AML-193 (cell line): ENCODE data around the gene DMAP1.

Source experiments
- DNase-seq, 2 experiments: peaks; one replicate each; lab custom pipeline; 2025; lab: John Stamatoyannopoulos, UW

DMAP1 gene

GRCh38 chr1:44228218-44228617 is 14.9 kb downstream of the DMAP1 start:
- DNase-seq: no peak

DNA sequence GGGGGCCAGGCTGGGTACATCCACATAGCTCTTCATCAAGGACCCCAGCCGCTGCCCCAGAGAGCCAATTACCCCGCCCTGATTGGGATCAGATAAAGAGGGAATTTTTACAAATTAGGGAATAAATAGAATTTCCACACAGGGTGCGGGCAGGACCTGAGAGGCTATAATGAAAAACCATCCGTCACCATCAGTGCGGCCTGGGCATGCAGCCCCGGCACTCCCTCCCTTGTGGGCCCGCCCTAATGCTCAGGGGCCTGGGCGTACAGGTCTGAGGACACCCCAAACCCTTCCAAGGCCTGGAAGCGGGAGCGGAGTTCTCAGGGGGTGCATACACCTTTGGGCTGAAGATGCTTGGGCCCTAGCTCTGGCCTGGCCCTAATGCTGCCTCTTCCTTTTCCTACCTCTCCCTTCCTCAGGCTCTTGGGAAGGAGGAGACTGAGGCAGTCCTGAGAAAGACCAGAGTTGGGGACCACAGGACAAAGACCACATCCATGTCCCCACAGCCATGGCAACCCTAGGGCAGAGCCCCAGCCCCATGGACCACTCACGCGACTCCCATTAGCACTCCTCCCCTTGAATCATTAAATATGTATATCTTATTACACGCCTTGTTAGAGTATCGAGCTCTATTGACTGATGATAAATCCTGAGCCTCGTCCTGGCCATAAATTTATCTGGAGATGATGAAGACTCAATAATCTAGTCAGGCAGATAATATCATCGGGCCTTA is 16.3 kb downstream of the DMAP1 start:
- no peak for DNase-seq

- no peak for DNase-seq
Observed at GRCh38 chr1:44230796-44231195, 17.5 kb downstream of the DMAP1 start.

GRCh38 chr1:44233593-44233992 is 20.3 kb downstream of the DMAP1 start:
- no peak for DNase-seq

- no peak for DNase-seq
Observed at GRCh38 chr1:44235808-44236207, 22.5 kb downstream of the DMAP1 start.

DNA sequence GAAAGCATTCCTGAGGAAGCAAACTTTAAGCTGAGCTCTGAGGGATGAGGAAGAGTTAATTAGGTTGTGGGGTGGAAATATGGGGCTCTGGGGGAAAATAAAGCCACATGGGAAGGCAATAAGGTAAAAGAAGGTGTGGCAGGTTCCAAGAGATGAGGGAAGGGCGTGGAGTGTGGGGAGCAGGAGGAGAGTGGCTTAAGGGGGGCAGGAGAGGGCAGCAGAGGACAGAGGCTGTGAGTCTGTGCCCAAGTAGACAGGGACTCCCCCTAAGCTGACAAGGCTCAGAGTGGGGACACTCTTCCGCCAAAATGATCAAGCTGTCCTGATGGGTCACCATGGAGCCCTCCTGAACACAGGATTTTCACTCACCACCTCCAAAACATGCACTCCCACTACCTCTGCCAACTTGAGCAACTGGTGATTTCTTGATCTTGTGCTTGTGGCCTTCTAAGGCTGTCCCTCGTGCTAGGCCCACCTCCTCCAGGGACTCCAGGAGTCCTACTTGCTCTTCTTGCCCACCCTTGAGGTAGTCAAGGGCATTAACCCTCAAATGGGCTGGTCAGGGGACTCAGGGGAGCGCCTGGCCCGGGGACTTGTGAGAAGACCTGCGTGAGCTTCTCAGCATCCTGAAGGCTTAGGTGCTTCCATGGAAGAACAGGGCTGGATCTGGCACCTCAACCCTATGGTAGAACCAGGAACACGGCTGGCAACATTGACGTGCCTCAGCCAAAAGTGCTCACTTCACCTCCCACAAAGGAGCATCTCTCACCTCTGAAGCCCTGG is 23.4 kb downstream of the DMAP1 start:
- no peak for DNase-seq

DNA sequence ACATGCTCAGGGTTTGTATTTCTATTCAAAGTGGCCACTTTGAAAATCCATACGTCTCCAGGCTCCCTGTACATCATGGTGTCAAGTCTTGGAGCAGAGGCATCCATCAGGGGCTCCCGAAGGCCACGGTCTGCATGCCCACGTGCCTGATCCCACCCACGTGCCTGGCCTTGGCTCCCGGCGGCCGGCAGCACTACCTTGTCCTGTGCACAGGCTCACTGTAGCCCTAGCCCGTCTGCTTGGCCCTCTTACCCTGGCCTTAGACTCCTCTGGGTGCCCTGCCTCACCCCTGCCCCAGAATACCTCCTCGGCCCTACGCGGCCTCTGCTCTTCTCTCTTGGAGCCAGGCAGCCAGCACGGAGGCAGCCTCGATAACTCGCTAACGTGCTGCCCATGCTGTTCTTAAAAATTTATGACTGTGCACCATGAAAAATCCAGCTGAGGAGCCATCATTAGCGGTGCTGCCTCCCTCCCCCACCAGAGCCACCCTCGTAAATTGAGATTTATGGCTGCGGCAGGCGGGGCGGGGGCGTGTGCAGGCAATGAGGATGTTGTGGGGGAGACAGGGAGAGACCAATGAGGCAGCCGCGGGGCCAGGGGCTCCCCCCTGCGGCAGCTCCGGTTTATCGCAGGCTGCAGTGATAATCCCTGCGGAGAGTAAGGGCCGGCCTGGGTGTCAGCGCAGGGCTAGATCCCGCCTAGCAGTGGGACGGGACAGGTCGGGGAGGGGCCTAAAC is 24.6 kb downstream of the DMAP1 start:
- DNase-seq: no peak

GRCh38 chr1:44238660-44239059 is 25.4 kb downstream of the DMAP1 start:
- DNase-seq: no peak

DNA sequence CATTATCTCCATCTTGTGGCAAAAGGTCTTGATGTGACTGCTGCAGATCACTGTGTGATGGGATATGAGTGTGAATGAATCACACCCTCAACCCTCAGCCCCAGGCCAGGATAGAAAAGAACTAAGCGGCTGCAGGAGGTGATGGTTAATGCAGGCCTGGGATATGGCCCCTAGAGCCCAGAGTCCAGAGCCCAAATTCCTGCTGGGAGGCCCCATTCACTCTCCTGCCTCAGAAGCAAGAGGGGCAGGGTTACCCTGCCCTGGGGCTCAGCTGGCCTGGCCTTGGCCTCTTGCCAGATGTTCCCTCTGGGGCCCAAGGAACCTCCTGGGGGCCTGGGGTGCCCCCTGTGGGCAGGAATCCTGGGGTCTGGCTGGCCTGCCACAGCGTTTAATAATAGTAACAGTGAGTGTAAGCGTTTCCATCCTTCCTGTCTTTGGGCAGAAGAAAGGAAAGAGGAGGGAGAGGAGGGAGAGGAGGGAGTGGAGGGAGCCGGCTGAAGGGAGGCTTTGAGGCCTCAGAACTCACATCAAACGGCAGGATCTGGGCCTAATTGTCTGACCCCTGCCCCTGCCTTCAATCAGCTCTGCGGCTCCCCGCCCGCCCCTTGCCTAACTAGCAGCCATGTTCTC is 26.2 kb downstream of the DMAP1 start:
- no peak for DNase-seq

DNA sequence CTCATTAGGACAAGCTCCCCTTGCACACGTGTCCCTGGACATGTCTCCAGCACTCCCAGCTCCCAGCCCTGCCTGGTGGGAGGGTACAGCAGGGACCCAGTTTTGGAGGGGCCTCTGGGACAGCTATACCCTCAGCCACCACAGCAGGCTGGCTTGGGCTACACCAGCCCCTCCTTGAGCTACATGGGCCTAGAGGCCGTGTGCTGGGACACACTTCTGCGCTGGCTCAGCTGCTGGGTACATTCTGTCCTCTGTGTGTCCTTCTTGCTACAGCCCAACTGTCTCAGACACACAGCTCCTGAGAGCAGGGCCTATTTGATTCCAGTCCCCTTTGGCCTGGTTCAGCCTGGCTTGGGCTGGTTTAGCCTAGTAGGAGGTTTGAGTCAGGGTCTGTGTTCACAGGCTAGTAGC is 26.7 kb downstream of the DMAP1 start:
- DNase-seq: no peak

DNA sequence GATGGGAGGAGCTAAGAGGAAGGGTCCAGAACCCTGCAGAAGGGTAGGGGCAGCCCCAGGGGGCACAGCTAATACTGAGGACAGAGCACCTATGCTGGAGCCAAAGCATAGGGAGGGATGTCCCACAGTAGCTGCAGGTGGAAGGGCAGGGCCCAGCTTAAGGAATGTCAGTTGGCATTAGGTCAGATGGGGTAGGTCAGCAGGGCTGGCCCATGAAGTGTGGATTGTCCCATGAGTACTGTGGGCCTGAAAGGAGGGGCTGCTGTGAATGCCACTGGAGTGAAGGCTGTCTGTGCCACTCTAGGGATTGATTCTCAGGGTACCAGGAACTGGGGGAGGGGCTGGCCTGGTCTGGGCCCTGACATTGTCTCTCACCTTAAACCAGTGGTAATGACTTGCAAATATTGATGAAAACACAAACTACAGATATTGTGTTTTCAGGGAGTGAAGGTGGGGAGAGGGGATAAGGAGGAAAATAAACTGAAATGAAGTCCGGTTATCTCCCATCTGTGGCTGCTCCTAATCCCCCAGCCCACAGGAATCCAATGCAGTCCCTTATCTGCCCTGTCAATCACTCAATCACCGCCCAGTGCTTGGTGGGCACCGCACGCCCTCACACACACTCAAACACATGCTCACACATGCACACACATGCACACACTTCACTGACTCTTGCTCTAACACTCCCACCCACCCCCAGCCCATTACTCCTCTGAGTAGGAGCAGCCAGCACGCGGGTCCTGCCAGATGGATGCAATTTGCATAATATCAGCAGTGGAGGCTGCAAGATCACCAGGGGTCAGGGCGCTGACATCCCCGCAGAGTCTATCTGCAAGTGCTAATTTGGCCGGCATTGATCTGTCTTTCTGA is 27.8 kb downstream of the DMAP1 start:
- no peak for DNase-seq

DNA sequence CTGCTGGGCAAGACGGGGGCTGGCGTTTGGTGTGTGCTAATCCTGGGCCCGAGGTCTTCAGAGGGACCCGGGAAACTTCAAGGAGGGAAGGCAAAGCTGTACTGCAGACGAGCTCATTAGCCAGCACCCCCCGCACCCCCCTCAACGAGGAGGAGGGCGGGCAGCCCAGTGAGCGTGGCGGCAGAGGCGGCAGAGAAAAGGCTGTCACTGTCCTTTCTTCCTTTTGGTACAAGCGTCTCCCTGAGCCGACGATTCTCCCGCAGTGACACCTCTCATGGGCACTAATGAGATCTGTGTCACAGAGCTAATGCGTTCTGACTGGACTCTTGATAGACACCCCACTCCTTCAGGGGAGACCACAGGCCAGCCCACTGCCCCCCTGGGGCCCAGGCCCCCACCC is 29.5 kb downstream of the DMAP1 start:
- DNase-seq: no peak

GRCh38 chr1:44243782-44244495 is 30.7 kb downstream of the DMAP1 start:
- DNase-seq: no peak

DNA sequence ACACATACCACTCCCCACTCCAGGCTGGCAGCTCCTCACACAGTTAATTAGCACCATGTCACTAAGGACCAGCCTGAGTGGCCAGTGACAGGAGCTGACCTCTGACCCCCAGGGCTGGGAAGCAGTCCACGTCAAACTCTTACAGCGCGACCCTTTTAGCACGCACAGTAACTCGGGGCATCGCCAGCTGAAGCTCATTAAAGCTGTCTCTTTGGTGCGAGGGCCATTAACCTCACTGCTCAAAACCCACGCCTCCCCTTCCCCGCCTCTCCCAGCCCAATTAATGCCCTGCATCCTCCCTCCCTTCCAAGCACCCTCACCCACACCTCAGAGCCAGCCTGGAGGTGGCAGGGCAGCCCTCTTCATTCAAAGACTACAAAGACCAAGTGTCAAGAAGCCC is 31.7 kb downstream of the DMAP1 start:
- DNase-seq: no peak

- DNase-seq: no peak
Observed at GRCh38 chr1:44246806-44247205, 33.5 kb downstream of the DMAP1 start.

DNA sequence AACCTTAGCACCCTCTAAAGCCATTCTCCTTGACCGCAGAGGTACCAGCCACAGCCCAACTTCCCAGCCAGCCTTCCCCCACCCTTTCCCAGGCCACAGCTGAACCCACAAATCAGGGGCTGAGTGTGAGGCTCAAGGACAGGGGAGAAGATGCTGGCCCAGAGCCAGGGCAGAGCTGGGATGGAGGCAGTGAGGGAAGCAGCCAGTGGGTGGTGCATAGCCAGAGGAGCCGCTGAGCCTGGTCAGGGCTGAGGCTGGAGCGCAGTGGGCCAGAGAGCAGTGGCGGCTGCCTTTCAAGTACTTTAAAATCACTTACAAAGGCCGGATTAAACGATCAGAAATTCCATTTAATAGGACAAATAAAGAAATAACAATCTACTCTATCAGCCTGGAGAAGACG is 36.3 kb downstream of the DMAP1 start:
- no peak for DNase-seq

GRCh38 chr1:44250068-44250781 is 37.0 kb downstream of the DMAP1 start:
- no peak for DNase-seq

DNA sequence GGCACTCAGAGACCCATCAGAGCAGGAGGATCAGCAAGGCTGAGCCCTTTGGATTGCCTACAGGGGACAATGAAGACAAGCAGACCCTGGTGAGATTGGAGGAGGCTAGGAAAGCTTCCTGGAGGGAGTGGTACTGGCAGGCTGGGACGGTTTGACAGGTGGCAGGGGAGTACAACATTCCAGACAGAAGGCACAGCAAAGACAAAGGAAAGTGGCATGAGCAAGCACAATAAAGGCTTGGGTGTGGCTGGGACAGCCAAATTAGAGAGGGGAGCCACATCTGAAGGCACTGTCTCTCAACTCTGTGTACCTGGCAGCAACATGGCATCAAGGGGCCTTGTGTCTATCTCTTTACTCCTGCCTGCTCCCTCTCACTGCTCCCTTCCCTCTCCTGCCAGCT is 38.2 kb downstream of the DMAP1 start:
- DNase-seq: no peak

DNA sequence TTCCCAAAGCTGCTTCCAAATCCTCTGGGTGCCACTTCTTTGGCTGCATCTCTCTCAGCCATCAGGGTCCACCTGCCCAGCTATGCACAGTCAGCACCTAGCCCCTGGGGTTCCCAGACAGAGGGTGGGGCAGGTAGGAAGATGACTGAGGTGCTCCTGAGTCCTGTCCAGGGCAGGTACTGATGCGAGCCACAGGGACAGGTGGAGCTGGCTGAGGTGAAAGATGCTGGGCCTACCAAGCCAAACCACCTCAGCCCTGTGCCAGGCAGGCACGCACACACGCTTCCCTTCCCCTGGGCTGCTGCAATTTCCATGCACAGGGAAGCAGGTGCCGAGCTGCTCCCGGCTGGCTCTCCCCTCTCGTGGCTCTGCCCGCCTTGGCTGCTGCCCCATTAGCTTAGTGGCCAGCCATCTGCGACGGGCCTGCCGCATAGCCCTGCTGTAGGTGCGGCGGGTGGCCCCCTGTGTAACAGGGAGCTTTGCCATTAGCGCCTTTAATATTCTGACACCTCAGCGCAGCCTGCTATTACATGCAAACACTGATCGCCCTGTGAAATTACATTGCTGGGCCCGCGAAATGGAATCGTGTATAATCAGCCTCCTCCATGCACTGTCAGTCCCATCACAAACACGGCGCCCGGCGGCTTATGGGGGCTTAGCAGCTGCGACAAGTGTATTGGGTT is 38.9 kb downstream of the DMAP1 start:
- DNase-seq: no peak
